ENCODE data around the gene SSUH2.

The SSUH2 gene

GRCh38 chr3:8624612-8625011 is 20.0 kb downstream of the SSUH2 start:
- no peaks in the 10 kb centered on the region for H3K9me3 ChIP-seq (ENCODE audit: control insufficient read depth in 2 of 2, low read length in 2 of 2)
- no peak overlapping the region for H3K9ac ChIP-seq (ENCODE audit: low read length in 2 of 2)
- no peak overlapping the region for H3K4me3 ChIP-seq (ENCODE audit: low read length in 2 of 2)
- no peak overlapping the region for H3K27ac ChIP-seq (ENCODE audit: low read length)
- H3K36me3 ChIP-seq (ENCODE audit: control insufficient read depth in 2 of 2, insufficient read depth in 2 of 2, low read length in 2 of 2): no peaks in the 10 kb centered on the region
- H3K27me3 ChIP-seq (ENCODE audit: control insufficient read depth in 1 of 2, insufficient read depth in 2 of 2, low read length in 2 of 2): no peaks in the 10 kb centered on the region
- H3K4me1 ChIP-seq (ENCODE audit: control insufficient read depth, insufficient read depth, low read length): peaks cover 12% of the 10 kb centered on the region

GRCh38 chr3:8623741-8624140 is 20.9 kb downstream of the SSUH2 start:
- peaks cover 12% of the 10 kb centered on the region for H3K4me1 ChIP-seq (ENCODE audit: control insufficient read depth, insufficient read depth, low read length)
- H3K27me3 ChIP-seq (ENCODE audit: control insufficient read depth in 1 of 2, insufficient read depth in 2 of 2, low read length in 2 of 2): no peaks in the 10 kb centered on the region
- no peaks in the 10 kb centered on the region for H3K36me3 ChIP-seq (ENCODE audit: control insufficient read depth in 2 of 2, insufficient read depth in 2 of 2, low read length in 2 of 2)
- peaks cover 0 to 5% of the 10 kb centered on the region in 2 donors for H3K9me3 ChIP-seq (ENCODE audit: control insufficient read depth in 2 of 2, low read length in 2 of 2)
- no peak overlapping the region for H3K27ac ChIP-seq (ENCODE audit: low read length)
- H3K9ac ChIP-seq (ENCODE audit: low read length in 2 of 2): no peak overlapping the region
- no peak overlapping the region for H3K4me3 ChIP-seq (ENCODE audit: low read length in 2 of 2)

GRCh38 chr3:8622873-8623691 is 21.5 kb downstream of the SSUH2 start:
- H3K36me3 ChIP-seq (ENCODE audit: control insufficient read depth in 2 of 2, insufficient read depth in 2 of 2, low read length in 2 of 2): no peaks in the 10 kb centered on the region
- H3K9me3 ChIP-seq (ENCODE audit: control insufficient read depth in 2 of 2, low read length in 2 of 2): peaks cover 0 to 12% of the 10 kb centered on the region in 2 donors
- H3K4me3 ChIP-seq (ENCODE audit: low read length in 2 of 2): peak overlapping the region in 1 of 2 donors; percentile 57
- H3K27ac ChIP-seq (ENCODE audit: low read length): no peak overlapping the region
- peak overlapping the region in 1 of 2 donors; percentile 36 for H3K9ac ChIP-seq (ENCODE audit: low read length in 2 of 2)
- peaks cover 12% of the 10 kb centered on the region for H3K4me1 ChIP-seq (ENCODE audit: control insufficient read depth, insufficient read depth, low read length)
- H3K27me3 ChIP-seq (ENCODE audit: control insufficient read depth in 1 of 2, insufficient read depth in 2 of 2, low read length in 2 of 2): no peaks in the 10 kb centered on the region

- Histone ChIP-seq H3K27ac (ENCODE audit: low read length) (no peak overlapping the region), H3K9me3 (ENCODE audit: control insufficient read depth in 2 of 2, low read length in 2 of 2) (peaks cover 0 to 18% of the 10 kb centered on the region in 2 donors), H3K9ac (ENCODE audit: low read length in 2 of 2) (no peak overlapping the region), H3K36me3 (ENCODE audit: control insufficient read depth in 2 of 2, insufficient read depth in 2 of 2, low read length in 2 of 2) (no peaks in the 10 kb centered on the region), H3K4me3 (ENCODE audit: low read length in 2 of 2) (no peak overlapping the region), H3K27me3 (ENCODE audit: control insufficient read depth in 1 of 2, insufficient read depth in 2 of 2, low read length in 2 of 2) (no peaks in the 10 kb centered on the region), H3K4me1 (ENCODE audit: control insufficient read depth, insufficient read depth, low read length) (peaks cover 12% of the 10 kb centered on the region)
Observed at GRCh38 chr3:8621872-8622271, 22.7 kb downstream of the SSUH2 start.

- Histone ChIP-seq H3K9me3 (ENCODE audit: control insufficient read depth in 2 of 2, low read length in 2 of 2) (peaks cover 0 to 18% of the 10 kb centered on the region in 2 donors), H3K4me3 (ENCODE audit: low read length in 2 of 2) (no peak overlapping the region), H3K9ac (ENCODE audit: low read length in 2 of 2) (no peak overlapping the region), H3K27me3 (ENCODE audit: control insufficient read depth in 1 of 2, insufficient read depth in 2 of 2, low read length in 2 of 2) (no peaks in the 10 kb centered on the region), H3K27ac (ENCODE audit: low read length) (no peak overlapping the region), H3K36me3 (ENCODE audit: control insufficient read depth in 2 of 2, insufficient read depth in 2 of 2, low read length in 2 of 2) (no peaks in the 10 kb centered on the region), H3K4me1 (ENCODE audit: control insufficient read depth, insufficient read depth, low read length) (peaks cover 12% of the 10 kb centered on the region)
Observed at GRCh38 chr3:8621141-8621540, 23.5 kb downstream of the SSUH2 start.

- Histone ChIP-seq H3K4me3 (ENCODE audit: low read length in 2 of 2) (no peak overlapping the region), H3K9me3 (ENCODE audit: control insufficient read depth in 2 of 2, low read length in 2 of 2) (peaks cover 0 to 18% of the 10 kb centered on the region in 2 donors), H3K27me3 (ENCODE audit: control insufficient read depth in 1 of 2, insufficient read depth in 2 of 2, low read length in 2 of 2) (no peaks in the 10 kb centered on the region), H3K9ac (ENCODE audit: low read length in 2 of 2) (no peak overlapping the region), H3K4me1 (ENCODE audit: control insufficient read depth, insufficient read depth, low read length) (peaks cover 12% of the 10 kb centered on the region), H3K36me3 (ENCODE audit: control insufficient read depth in 2 of 2, insufficient read depth in 2 of 2, low read length in 2 of 2) (no peaks in the 10 kb centered on the region), H3K27ac (ENCODE audit: low read length) (no peak overlapping the region)
Observed at GRCh38 chr3:8619548-8619947, 25.1 kb downstream of the SSUH2 start.

GRCh38 chr3:8618950-8619349 is 25.6 kb downstream of the SSUH2 start:
- Histone ChIP-seq H3K4me3 (ENCODE audit: low read length in 2 of 2) (no peak overlapping the region), H3K36me3 (ENCODE audit: control insufficient read depth in 2 of 2, insufficient read depth in 2 of 2, low read length in 2 of 2) (no peaks in the 10 kb centered on the region), H3K27me3 (ENCODE audit: control insufficient read depth in 1 of 2, insufficient read depth in 2 of 2, low read length in 2 of 2) (no peaks in the 10 kb centered on the region), H3K9me3 (ENCODE audit: control insufficient read depth in 2 of 2, low read length in 2 of 2) (peaks cover 0 to 18% of the 10 kb centered on the region in 2 donors), H3K4me1 (ENCODE audit: control insufficient read depth, insufficient read depth, low read length) (peaks cover 12% of the 10 kb centered on the region), H3K27ac (ENCODE audit: low read length) (no peak overlapping the region), H3K9ac (ENCODE audit: low read length in 2 of 2) (no peak overlapping the region)

GRCh38 chr3:8617921-8618320 is 26.7 kb downstream of the SSUH2 start:
- Histone ChIP-seq H3K27ac (ENCODE audit: low read length) (no peak overlapping the region), H3K36me3 (ENCODE audit: control insufficient read depth in 2 of 2, insufficient read depth in 2 of 2, low read length in 2 of 2) (no peaks in the 10 kb centered on the region), H3K9me3 (ENCODE audit: control insufficient read depth in 2 of 2, low read length in 2 of 2) (peaks cover 0 to 18% of the 10 kb centered on the region in 2 donors), H3K9ac (ENCODE audit: low read length in 2 of 2) (no peak overlapping the region), H3K4me1 (ENCODE audit: control insufficient read depth, insufficient read depth, low read length) (peaks cover 6% of the 10 kb centered on the region), H3K4me3 (ENCODE audit: low read length in 2 of 2) (no peak overlapping the region), H3K27me3 (ENCODE audit: control insufficient read depth in 1 of 2, insufficient read depth in 2 of 2, low read length in 2 of 2) (no peaks in the 10 kb centered on the region)

- H3K27me3 ChIP-seq (ENCODE audit: control insufficient read depth in 1 of 2, insufficient read depth in 2 of 2, low read length in 2 of 2): peaks cover 0 to 2% of the 10 kb centered on the region in 2 donors
- no peaks in the 10 kb centered on the region for H3K36me3 ChIP-seq (ENCODE audit: control insufficient read depth in 2 of 2, insufficient read depth in 2 of 2, low read length in 2 of 2)
- no peak overlapping the region for H3K4me3 ChIP-seq (ENCODE audit: low read length in 2 of 2)
- no peaks in the 10 kb centered on the region for H3K9me3 ChIP-seq (ENCODE audit: control insufficient read depth in 2 of 2, low read length in 2 of 2)
- peaks cover 5% of the 10 kb centered on the region for H3K4me1 ChIP-seq (ENCODE audit: control insufficient read depth, insufficient read depth, low read length)
- no peak overlapping the region for H3K9ac ChIP-seq (ENCODE audit: low read length in 2 of 2)
- no peak overlapping the region for H3K27ac ChIP-seq (ENCODE audit: low read length)
Observed at GRCh38 chr3:8610951-8611350, 33.6 kb downstream of the SSUH2 start.

GRCh38 chr3:8608791-8609467 is 35.7 kb downstream of the SSUH2 start:
- Histone ChIP-seq H3K27ac (ENCODE audit: low read length) (no peak overlapping the region), H3K9ac (ENCODE audit: low read length in 2 of 2) (no peak overlapping the region), H3K36me3 (ENCODE audit: control insufficient read depth in 2 of 2, insufficient read depth in 2 of 2, low read length in 2 of 2) (no peaks in the 10 kb centered on the region), H3K27me3 (ENCODE audit: control insufficient read depth in 1 of 2, insufficient read depth in 2 of 2, low read length in 2 of 2) (peaks cover 0 to 2% of the 10 kb centered on the region in 2 donors), H3K9me3 (ENCODE audit: control insufficient read depth in 2 of 2, low read length in 2 of 2) (no peaks in the 10 kb centered on the region), H3K4me3 (ENCODE audit: low read length in 2 of 2) (no peak overlapping the region), H3K4me1 (ENCODE audit: control insufficient read depth, insufficient read depth, low read length) (peaks cover 5% of the 10 kb centered on the region)
